ENCODE measurements around the gene DISP1.

The DISP1 gene

GRCh38 chr1:222794656-222795474, 20.0 kb upstream of the DISP1 start:
- no peak overlapping the region for H3K4me3 ChIP-seq (ENCODE audit: low read depth, low read length)
- in situ Hi-C loops (cut with HindIII; ENCODE audit: low pct_ligation_motif_present, low sequenced_read_pairs): no loop called here
- H3K36me3 ChIP-seq (replicated peaks): no peaks in the 10 kb centered on the region
- no peaks in the 10 kb centered on the region for H3K27me3 ChIP-seq (replicated peaks)
- no peak for DNase-seq
- TF ChIP-seq, protein P1, sequence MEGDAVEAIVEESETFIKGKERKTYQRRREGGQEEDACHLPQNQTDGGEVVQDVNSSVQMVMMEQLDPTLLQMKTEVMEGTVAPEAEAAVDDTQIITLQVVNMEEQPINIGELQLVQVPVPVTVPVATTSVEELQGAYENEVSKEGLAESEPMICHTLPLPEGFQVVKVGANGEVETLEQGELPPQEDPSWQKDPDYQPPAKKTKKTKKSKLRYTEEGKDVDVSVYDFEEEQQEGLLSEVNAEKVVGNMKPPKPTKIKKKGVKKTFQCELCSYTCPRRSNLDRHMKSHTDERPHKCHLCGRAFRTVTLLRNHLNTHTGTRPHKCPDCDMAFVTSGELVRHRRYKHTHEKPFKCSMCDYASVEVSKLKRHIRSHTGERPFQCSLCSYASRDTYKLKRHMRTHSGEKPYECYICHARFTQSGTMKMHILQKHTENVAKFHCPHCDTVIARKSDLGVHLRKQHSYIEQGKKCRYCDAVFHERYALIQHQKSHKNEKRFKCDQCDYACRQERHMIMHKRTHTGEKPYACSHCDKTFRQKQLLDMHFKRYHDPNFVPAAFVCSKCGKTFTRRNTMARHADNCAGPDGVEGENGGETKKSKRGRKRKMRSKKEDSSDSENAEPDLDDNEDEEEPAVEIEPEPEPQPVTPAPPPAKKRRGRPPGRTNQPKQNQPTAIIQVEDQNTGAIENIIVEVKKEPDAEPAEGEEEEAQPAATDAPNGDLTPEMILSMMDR (IDR thresholded peaks at IDR 0.05; ENCODE audit: low read depth, low read length, missing control alignments): peak; percentile 32
- H3K27ac ChIP-seq: no peak overlapping the region

GRCh38 chr1:222798116-222798515, 16.7 kb upstream of the DISP1 start:
- no peak for DNase-seq
- Histone ChIP-seq H3K27me3 (replicated peaks) (no peaks in the 10 kb centered on the region), H3K4me3 (ENCODE audit: low read depth, low read length) (no peak overlapping the region), H3K27ac (no peak overlapping the region), H3K36me3 (replicated peaks) (no peaks in the 10 kb centered on the region)
- in situ Hi-C loops (cut with HindIII; ENCODE audit: low pct_ligation_motif_present, low sequenced_read_pairs): no loop called here
- TF ChIP-seq, protein P1 (IDR thresholded peaks at IDR 0.05; ENCODE audit: low read depth, low read length, missing control alignments): no peak

DNA sequence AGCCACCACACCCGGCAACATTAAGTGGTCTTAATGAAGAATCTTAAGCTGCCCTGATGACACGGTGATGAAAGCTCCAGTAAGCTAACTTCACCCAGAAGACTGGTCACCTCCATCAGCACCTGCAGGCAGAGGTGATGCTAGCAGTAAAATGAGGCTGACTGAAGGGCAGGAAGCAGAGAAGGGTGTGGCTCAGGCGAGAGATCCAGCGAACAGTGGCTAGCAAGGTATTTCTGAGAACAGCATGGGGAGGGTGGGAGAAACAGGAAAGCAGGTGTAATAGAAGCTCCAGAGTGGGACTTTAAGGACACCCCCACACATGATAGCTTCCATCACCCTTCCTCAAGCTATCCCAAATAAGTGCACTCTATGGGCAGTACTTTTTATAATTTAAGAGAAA, 15.9 kb upstream of the DISP1 start:
- Histone ChIP-seq H3K27ac (no peak overlapping the region), H3K36me3 (replicated peaks) (no peaks in the 10 kb centered on the region), H3K4me3 (ENCODE audit: low read depth, low read length) (no peak overlapping the region), H3K27me3 (replicated peaks) (no peaks in the 10 kb centered on the region)
- in situ Hi-C loops (cut with HindIII; ENCODE audit: low pct_ligation_motif_present, low sequenced_read_pairs): no loop called here
- TF ChIP-seq, protein P1 (IDR thresholded peaks at IDR 0.05; ENCODE audit: low read depth, low read length, missing control alignments): no peak
- no peak for DNase-seq

DNA sequence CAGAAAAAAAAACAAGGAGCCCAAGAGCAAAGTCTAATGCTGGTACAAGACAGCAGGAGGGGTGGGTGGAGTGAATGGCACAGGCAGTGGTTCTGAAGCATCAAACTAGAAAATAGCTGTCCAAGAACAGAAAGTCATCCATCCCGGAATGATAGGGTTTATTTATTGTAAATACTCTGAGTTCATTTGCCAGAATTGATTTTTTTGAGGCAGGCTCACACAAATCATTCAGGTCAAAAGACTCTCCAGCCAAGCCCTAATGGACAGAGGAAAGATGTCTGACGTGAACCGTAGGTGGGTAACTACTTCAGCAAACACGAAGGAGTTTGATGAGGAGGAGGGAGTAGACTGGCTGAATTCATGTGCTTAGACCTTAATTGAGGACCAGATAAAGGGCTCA, 13.8 kb upstream of the DISP1 start:
- DNase-seq: no peak
- Histone ChIP-seq H3K27me3 (replicated peaks) (no peaks in the 10 kb centered on the region), H3K4me3 (ENCODE audit: low read depth, low read length) (no peak overlapping the region), H3K27ac (no peak overlapping the region), H3K36me3 (replicated peaks) (no peaks in the 10 kb centered on the region)
- TF ChIP-seq, protein P1 (IDR thresholded peaks at IDR 0.05; ENCODE audit: low read depth, low read length, missing control alignments): no peak
- in situ Hi-C loops (cut with HindIII; ENCODE audit: low pct_ligation_motif_present, low sequenced_read_pairs): no loop called here

DNA sequence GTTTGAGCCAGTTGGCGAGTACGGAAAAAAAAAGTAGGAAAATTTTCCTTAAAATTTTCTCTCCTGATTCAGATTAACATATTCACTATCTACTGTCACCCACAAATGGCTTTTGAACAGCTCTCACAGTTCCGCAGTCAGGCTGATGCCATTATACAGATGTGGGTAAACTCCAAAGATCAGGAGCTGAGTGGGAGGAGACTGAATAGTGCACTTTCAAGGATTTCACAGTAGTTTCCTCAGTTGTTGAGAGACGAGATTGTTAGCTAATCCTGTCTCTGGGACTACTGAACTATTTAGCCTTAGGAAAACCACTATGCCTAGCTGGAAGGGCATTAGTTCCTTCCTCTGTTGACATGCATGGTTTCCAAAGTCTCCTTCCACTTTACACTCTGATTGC, 3.2 kb upstream of the DISP1 start:
- TF ChIP-seq, protein P1 (IDR thresholded peaks at IDR 0.05; ENCODE audit: low read depth, low read length, missing control alignments): no peak
- Histone ChIP-seq H3K27me3 (replicated peaks) (no peaks in the 10 kb centered on the region), H3K4me3 (ENCODE audit: low read depth, low read length) (no peak overlapping the region), H3K36me3 (replicated peaks) (no peaks in the 10 kb centered on the region), H3K27ac (no peak overlapping the region)
- DNase-seq: no peak
- in situ Hi-C loops (cut with HindIII; ENCODE audit: low pct_ligation_motif_present, low sequenced_read_pairs): no loop called here

Measured in brain microvascular endothelial cell (primary cell).